ENCODE data around the gene ADAMTS5.
A peak's percentile ranks its signal among the peaks of the same experiment; 100 is the strongest.

The ADAMTS5 gene

DNA sequence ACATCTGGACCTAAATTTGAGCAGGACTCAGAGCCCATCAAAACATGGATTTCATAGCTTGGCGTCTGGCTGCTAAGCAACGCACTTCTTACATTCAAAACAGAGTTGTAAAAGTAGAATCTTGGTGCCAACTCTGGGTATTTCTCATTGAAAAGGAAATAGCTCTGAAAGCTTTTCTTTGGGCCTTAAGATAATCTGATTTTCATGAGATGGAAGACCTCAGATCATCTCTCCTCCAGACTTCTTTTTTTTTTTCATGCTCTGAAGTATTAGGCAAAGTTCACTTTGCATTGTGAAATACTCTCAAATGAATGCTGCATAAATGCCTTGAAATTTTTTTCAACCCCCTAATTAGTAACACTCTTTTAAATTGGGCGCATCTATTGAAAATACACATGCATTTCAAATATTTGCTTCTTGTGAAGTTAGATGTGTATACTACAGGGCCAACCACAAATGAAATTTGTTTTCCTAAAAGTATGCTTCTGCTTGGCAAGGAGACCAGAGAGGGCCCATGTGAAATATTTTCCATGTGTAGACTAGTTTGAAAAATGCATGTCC, 4.2 kb downstream of the ADAMTS5 start:
- TF ChIP-seq, protein P1, sequence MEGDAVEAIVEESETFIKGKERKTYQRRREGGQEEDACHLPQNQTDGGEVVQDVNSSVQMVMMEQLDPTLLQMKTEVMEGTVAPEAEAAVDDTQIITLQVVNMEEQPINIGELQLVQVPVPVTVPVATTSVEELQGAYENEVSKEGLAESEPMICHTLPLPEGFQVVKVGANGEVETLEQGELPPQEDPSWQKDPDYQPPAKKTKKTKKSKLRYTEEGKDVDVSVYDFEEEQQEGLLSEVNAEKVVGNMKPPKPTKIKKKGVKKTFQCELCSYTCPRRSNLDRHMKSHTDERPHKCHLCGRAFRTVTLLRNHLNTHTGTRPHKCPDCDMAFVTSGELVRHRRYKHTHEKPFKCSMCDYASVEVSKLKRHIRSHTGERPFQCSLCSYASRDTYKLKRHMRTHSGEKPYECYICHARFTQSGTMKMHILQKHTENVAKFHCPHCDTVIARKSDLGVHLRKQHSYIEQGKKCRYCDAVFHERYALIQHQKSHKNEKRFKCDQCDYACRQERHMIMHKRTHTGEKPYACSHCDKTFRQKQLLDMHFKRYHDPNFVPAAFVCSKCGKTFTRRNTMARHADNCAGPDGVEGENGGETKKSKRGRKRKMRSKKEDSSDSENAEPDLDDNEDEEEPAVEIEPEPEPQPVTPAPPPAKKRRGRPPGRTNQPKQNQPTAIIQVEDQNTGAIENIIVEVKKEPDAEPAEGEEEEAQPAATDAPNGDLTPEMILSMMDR (IDR thresholded peaks at IDR 0.05; ENCODE audit: low read depth, low read length), result no peak
- peak in 1 of 2 donors; percentile 32 for DNase-seq (ENCODE audit: low read depth in 2 of 2)
- H3K4me3 ChIP-seq (replicated peaks in 1 of 2; ENCODE audit: low read depth in 2 of 2, low read length in 2 of 2), result no peak overlapping the region

DNA sequence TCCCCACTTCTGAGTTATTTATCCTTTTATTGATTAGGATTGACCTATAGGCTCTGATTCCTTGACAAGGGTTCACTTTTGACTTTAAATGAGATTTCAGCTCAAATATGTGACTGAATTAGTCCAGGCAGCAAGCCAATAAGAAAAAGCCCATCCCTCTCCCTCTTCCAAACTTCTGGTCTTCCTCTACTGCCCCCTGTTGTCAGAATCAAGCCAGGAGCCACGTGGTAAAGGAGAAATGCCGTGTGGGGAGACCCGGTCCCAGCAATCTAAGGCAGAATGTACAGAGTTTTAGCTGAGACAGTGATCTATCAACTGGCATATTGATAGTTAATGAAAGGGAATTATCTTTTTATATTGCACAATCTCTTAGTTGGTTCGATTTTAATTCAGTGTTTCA, 5.2 kb downstream of the ADAMTS5 start:
- no peak overlapping the region for H3K4me3 ChIP-seq (replicated peaks in 1 of 2; ENCODE audit: low read depth in 2 of 2, low read length in 2 of 2)
- DNase-seq (ENCODE audit: low read depth in 2 of 2), result no peak
- TF ChIP-seq, protein P1 (IDR thresholded peaks at IDR 0.05; ENCODE audit: low read depth, low read length), result peak; percentile 16

DNA sequence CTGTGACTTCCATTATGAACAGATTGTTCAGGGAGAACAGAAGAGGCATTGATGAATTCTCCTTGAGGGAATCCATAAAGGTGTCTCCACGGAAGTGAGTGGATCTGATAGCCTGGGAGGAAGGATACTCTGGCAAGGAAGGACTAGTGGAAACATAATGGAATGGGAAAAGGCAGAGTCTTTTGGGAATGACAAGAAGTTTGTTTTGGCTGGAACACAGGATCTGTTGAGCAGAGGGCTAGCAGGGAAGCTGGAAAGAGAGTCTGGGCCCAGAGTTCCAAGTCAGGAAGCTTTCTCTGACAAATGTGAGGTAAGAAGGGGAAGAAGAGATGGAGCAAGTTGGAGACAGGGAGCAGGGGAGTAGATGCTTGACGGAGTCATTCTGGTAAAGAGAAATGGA, 8.1 kb downstream of the ADAMTS5 start:
- H3K4me3 ChIP-seq (replicated peaks in 1 of 2; ENCODE audit: low read depth in 2 of 2, low read length in 2 of 2), result no peak overlapping the region
- TF ChIP-seq, protein P1 (IDR thresholded peaks at IDR 0.05; ENCODE audit: low read depth, low read length), result no peak
- no peak for DNase-seq (ENCODE audit: low read depth in 2 of 2)

DNA sequence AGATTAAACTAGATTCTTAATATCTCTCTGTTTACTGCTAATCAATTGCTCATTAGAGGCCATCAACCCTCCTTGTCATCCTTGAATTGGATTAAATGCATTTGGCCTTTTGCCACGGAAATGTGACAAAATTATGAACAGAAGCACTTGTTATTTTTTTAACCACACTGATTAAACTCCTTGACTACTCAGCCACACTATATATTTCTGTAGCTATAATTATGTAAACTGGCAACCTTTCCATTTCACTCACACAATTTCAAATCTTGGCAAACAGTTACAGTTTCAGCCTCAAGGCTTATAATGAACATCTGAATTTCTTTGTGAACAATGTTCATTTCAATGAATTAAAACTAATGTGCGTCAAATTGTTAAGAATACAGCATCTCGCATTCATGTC, 10.1 kb downstream of the ADAMTS5 start:
- no peak overlapping the region for H3K4me3 ChIP-seq (replicated peaks in 1 of 2; ENCODE audit: low read depth in 2 of 2, low read length in 2 of 2)

DNA sequence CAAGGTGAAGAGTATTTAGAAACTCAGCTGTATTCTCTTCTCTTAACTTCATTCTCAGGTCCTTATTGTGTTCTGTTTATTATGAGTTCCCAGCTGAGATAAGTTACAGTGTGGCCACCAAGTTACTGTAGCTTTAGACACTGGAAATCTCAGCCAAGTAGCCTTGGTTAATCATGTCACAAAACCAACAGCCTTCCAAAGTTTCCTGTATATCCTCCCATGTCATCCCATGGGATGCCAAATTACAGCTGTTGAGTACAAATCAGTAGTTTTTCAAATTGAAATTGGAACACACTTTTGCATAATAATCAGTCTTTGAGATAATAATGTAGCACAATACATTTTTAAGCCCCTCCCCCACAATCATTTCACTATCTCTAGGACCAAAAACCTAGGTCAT, 10.7 kb downstream of the ADAMTS5 start:
- TF ChIP-seq, protein P1 (IDR thresholded peaks at IDR 0.05; ENCODE audit: low read depth, low read length), result no peak

More for the DNA sequence above, 10.1 kb downstream of the ADAMTS5 start:
- no peak for DNase-seq (ENCODE audit: low read depth in 2 of 2)
- TF ChIP-seq, protein P1 (IDR thresholded peaks at IDR 0.05; ENCODE audit: low read depth, low read length), result no peak

DNA sequence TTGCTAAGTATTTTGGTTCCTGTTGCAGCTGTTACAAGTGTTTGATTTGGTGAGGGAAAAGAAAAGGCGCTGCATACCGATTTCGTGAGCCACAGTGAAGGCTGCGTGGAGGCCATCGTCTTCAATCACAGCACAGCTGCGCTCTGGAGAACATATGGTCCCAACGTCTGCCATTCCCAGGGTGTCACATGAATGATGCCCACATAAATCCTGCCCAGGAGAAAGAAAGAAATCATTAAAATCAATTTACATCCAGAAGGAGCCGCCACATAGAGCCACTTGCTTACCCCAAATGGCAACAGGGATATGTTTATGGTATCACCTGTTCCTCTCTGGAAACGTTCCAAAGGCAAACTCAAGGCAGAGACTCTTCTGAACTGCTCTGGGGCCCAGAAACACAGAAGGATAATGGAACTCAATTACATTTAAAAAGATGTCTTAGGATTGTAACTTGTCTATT, 12.2 kb downstream of the ADAMTS5 start:
- no peak overlapping the region for H3K4me3 ChIP-seq (replicated peaks in 1 of 2; ENCODE audit: low read depth in 2 of 2, low read length in 2 of 2)
- TF ChIP-seq, protein P1 (IDR thresholded peaks at IDR 0.05; ENCODE audit: low read depth, low read length), result no peak
- no peak for DNase-seq (ENCODE audit: low read depth in 2 of 2)

More for the DNA sequence above, 10.7 kb downstream of the ADAMTS5 start:
- DNase-seq (ENCODE audit: low read depth in 2 of 2), result no peak
- no peak overlapping the region for H3K4me3 ChIP-seq (replicated peaks in 1 of 2; ENCODE audit: low read depth in 2 of 2, low read length in 2 of 2)
